Measurements from ENCODE around the gene PPIL4. TPM values are rescaled to one million over a fixed set of nuclear protein-coding genes. Genes with fewer than 3 reads are reported as not detected.

The PPIL4 gene
- total RNA-seq, 4 donors from 2014 or later = 10.1 to 30.5 (median 19.0) TPM

GRCh38 chr6:149456311-149457021, 89.4 kb downstream of the PPIL4 start:
- H3K27ac ChIP-seq = no peak overlapping the region
- in situ Hi-C loops (cut with MboI; ENCODE audit: low pct_ligation_motif_present in 1 of 4, low pct_unique_long_range_greater_than_20kb in 1 of 4, low sequenced_read_pairs in 3 of 4) = no loop called here
- no peaks in the 10 kb centered on the region for H3K36me3 ChIP-seq
- intact Hi-C loops (cut with DNase I; ENCODE audit: low total_unique reads) = no loop called here
- H3K4me1 ChIP-seq = peaks cover 23 to 46% (median 29%) of the 10 kb centered on the region in 4 donors
- no peak for DNase-seq
- WGBS, 2 donors (ENCODE audit: low coverage in 1 of 2) = 95% methylated on average over 49 of the region's 49 CpGs; no CpG with 5 or more reads in 1 of the 2 donors
- H3K9me3 ChIP-seq = no peaks in the 10 kb centered on the region
- TF ChIP-seq EP300 (IDR thresholded peaks at IDR 0.05; ENCODE audit: low read depth) (no peak), POLR2AphosphoS5 (IDR thresholded peaks at IDR 0.05) (no peak), CTCF (IDR thresholded peaks at IDR 0.05) (no peak), POLR2A (IDR thresholded peaks at IDR 0.05) (no peak)
- H3K4me3 ChIP-seq = no peak overlapping the region
- H3K27me3 ChIP-seq = no peaks in the 10 kb centered on the region

- Histone ChIP-seq H3K4me1 (peaks cover 23 to 58% (median 39%) of the 10 kb centered on the region in 4 donors), H3K27ac (peak overlapping the region; percentile 69 to 79 (median 77)), H3K4me3 (no peak overlapping the region), H3K36me3 (no peaks in the 10 kb centered on the region), H3K9me3 (no peaks in the 10 kb centered on the region), H3K27me3 (no peaks in the 10 kb centered on the region)
- intact Hi-C loops (cut with DNase I; ENCODE audit: low total_unique reads) (no loop called here), in situ Hi-C loops (cut with MboI; ENCODE audit: low pct_ligation_motif_present in 1 of 4, low pct_unique_long_range_greater_than_20kb in 1 of 4, low sequenced_read_pairs in 3 of 4) (no loop called here)
- DNase-seq = no peak
- TF ChIP-seq POLR2AphosphoS5 (IDR thresholded peaks at IDR 0.05) (no peak), POLR2A (IDR thresholded peaks at IDR 0.05) (no peak), CTCF (IDR thresholded peaks at IDR 0.05) (no peak), EP300 (IDR thresholded peaks at IDR 0.05; ENCODE audit: low read depth) (no peak)
- 20 to 83% methylated on average over 1 to 11 of the region's 11 CpGs for WGBS, 2 donors (ENCODE audit: low coverage in 1 of 2)
These were observed 90.7 kb downstream of the PPIL4 start for GRCh38 chr6:149455031-149455732.

Small RNA genes within 50 kb of the gene (small RNA-seq; reads per million reads assigned to genes)
- 0 reads per million in 4 donors for gene RF00410
- gene RNU7-3P = 0 to 1.9 (median 0) reads per million in 4 donors

Other genes with a start within 250 kb of the PPIL4 start
- gene TAB2, start 228.3 kb downstream of the PPIL4 start, total RNA-seq = 10 to 100 TPM; 43.6 to 89.9 (median 64.7) TPM
- gene SUMO4, start 145.8 kb downstream of the PPIL4 start, total RNA-seq = 10 to 100 TPM in 2 of 4 donors, 1 to 10 TPM in 2; 1.5 to 28.1 (median 8.1) TPM
- 10 to 100 TPM in 3 of 4 donors, 1 to 10 TPM in 1; 1.8 to 24.3 (median 12.1) TPM for gene ZC3H12D, start 61.0 kb downstream of the PPIL4 start, total RNA-seq
- gene GINM1, start 20.3 kb upstream of the PPIL4 start, total RNA-seq = 10 to 100 TPM; 19.1 to 49.6 (median 35.9) TPM
- 10 to 100 TPM in 3 of 4 donors, 1 to 10 TPM in 1; 2.4 to 16.5 (median 12.2) TPM for gene KATNA1, start 102.7 kb upstream of the PPIL4 start, total RNA-seq
- 10 to 100 TPM; 13.1 to 28.4 (median 19.4) TPM for gene LATS1, start 172.1 kb upstream of the PPIL4 start, total RNA-seq
- 10 to 100 TPM; 14.7 to 54.3 (median 29.3) TPM for gene NUP43, start 200.5 kb upstream of the PPIL4 start, total RNA-seq
- 10 to 100 TPM; 25.8 to 97.3 (median 64.4) TPM for gene PCMT1, start 203.7 kb upstream of the PPIL4 start, total RNA-seq

Measured in transverse colon (tissue), 4 donors.